Measurements from ENCODE around the gene SLC38A8.

The SLC38A8 gene

DNA sequence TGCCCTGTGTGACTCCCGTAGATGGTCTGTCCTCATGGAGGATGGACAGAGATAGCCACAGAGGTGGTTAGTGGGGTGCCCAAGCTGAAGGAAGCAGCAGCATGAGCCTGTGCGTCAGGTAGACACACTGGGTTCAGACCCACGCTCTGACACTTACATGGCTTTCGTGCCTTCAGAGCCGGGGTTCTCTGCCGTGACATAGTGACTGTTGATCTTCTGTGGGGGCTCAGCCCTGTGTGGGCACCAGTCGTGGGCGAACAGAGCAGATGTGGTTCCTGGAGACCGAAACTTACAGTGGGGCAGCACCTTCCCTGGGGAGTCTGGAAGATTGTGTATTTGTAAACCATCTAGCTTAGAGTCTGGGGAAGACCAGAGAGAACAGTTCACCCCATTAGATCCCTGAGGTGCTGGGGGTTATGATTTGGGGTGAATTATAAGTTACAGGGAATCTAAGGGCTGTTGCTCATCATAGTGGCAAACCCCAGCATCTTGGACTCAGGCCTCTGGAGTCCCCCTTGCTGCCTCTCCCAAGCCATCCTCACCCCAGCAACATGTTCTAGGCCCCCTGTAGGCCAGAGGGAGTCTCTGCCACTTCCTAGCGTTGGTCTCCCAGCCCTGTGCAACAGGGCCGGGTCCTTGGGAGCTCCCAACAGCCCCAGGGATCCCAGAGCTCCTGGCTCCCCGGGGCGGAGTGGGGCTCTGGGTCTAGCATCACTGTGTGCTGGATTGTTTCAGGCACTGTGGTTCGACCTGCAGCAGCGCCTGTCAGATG lies 45.9 kb downstream of the SLC38A8 start:
- no peak for DNase-seq (ENCODE audit: low read depth)

- no peak for DNase-seq (ENCODE audit: low read depth)
These were observed 46.8 kb downstream of the SLC38A8 start for GRCh38 chr16:83995754-83996153.

- no peak for DNase-seq (ENCODE audit: low read depth)
These were observed 47.9 kb downstream of the SLC38A8 start for GRCh38 chr16:83994703-83995102.

DNA sequence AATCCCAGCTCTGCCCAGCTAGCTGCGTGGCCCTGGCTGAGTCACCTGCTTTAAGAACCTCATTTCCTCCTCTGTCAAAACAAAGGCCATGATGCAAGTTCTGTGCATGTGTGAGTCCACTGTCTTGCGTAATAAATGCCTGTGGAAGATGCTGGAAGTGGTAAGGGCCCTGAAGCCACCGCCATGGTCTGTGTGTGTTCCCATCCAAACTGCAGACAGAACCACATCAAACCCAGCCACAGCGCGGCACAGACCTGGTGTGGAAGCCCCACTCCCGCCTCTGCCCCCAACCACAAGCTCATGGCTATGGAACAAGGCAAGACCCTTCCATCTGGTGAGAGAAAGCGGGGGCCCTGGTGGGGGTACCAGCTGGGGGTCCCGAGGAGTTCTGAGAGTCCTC lies 48.5 kb downstream of the SLC38A8 start:
- no peak for DNase-seq (ENCODE audit: low read depth)

GRCh38 chr16:83992624-83993023 lies 50.0 kb downstream of the SLC38A8 start:
- no peak for DNase-seq (ENCODE audit: low read depth)

GRCh38 chr16:83990492-83990891 lies 52.1 kb downstream of the SLC38A8 start:
- no peak for DNase-seq (ENCODE audit: low read depth)

DNA sequence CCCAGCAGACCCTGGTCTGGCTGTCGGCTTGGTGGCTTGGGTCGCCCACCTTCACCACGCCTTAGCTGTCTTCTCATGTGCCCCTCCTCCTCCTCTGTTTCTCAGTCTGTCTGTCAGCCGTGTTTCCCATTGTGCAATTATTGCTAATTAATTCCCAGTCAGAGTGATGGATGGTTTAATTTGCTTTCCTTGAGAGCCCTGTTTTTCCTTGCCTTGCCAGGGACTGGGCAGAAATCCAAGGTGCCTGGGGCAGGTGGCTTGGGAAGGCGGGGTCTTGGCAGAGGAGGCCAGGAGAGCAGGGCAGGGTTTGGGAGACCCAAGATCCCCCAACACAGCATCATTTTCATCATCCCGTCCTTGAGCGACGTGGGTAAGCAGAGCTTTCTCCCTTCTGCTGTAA lies 53.3 kb downstream of the SLC38A8 start:
- DNase-seq (ENCODE audit: low read depth), result no peak

DNA sequence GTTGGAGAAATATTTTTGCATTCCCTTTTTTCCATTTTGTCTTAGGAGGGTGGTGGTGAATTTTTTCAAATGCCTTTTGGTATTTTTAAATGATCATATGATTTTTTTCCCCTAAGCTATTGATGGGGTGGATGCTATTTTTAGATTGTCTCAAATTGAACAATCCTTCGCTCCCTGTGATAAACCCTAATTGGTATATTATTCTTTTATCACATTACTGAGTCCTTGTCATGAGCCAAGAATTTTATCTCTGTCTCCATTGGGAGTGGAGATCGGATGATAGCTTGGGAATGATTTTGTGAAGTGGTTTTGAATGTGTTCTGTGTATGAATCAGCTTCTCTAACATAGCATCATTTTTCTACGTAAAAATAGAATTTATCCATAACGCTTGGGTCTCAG lies 59.1 kb downstream of the SLC38A8 start:
- DNase-seq (ENCODE audit: low read depth), result no peak

DNA sequence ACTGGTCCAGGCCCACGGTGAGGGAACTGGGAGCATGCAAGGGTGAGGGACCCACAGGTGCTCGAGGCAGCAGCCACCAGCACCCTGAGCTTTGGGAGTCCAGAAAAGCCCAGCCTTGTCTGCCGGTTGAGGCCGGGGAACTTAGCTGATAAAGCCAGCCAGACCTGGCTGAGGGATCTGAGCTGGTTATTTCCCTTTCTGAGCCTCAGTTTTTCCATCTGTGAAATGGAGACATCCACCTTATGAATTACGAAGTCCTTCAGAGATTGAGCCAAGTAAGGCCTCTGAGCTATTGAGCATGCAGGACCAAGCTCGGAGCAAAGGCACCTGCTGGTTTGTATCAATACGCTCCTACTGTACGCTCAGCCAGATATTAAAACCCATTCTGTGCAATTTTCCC lies 60.8 kb downstream of the SLC38A8 start:
- DNase-seq (ENCODE audit: low read depth), result no peak

- no peak for DNase-seq (ENCODE audit: low read depth)
These were observed 61.8 kb downstream of the SLC38A8 start for GRCh38 chr16:83980794-83981193.

GRCh38 chr16:83979441-83979840 lies 63.2 kb downstream of the SLC38A8 start:
- DNase-seq (ENCODE audit: low read depth), result no peak

GRCh38 chr16:83978401-83978904 lies 64.1 kb downstream of the SLC38A8 start:
- no peak for DNase-seq (ENCODE audit: low read depth)

DNA sequence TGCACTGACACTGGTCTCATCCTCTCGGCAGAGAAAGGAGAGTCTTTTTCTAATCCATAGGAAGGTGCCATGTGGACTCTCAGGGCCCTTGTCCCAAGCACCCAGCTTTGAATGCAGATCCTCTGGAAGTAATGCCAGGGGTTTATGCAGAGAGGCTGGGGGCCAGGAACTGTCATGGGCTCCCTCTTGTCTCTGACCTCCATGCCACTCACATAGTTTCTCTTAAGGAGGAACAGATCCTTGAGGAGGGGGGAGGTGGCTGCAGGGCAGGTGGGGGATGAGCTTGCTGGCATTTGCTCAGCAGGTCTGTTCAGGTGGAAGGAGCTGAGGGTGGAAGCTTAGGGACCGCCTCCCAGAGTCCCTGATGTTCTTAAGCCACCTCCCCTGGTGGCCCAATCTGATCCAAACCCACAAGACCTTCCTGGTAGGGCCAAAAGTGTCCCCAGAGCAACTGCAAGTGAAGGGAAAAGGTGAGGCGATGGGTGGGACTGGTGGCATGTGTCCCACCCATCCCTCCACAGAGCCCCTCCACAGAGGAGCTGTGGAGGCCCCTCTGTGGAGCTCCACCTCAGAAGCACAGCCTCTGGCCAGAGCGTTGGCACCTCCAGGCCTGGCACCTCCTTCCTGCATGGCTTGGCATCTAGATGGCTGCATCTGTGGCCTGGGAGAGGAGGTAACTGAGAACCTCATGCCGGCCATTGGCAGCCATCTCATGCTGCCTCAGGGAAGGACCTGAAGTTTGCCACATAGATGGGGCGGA lies 65.4 kb downstream of the SLC38A8 start:
- no peak for DNase-seq (ENCODE audit: low read depth)

- no peak for DNase-seq (ENCODE audit: low read depth)
These were observed 66.9 kb downstream of the SLC38A8 start for GRCh38 chr16:83975590-83976260.

DNA sequence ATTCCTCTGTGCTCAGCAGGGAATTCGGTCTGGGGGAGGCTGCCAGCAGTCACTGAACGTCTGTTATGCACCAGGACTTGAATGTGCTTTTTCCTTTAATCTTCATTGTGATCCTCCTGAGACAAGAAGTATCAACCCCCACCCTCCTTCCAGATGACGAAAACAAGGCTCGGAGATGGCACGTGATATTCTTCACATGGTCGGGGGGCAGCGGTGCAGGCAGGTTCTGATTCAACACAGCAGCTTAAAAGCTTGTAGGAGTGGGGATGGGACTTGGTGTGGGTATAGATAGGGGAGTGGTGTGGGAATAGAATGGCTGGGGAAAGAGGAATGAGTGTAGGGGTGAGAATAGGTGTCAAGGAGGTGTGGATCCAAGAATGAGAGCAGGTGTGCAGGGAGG lies 68.1 kb downstream of the SLC38A8 start:
- DNase-seq (ENCODE audit: low read depth), result no peak

DNA sequence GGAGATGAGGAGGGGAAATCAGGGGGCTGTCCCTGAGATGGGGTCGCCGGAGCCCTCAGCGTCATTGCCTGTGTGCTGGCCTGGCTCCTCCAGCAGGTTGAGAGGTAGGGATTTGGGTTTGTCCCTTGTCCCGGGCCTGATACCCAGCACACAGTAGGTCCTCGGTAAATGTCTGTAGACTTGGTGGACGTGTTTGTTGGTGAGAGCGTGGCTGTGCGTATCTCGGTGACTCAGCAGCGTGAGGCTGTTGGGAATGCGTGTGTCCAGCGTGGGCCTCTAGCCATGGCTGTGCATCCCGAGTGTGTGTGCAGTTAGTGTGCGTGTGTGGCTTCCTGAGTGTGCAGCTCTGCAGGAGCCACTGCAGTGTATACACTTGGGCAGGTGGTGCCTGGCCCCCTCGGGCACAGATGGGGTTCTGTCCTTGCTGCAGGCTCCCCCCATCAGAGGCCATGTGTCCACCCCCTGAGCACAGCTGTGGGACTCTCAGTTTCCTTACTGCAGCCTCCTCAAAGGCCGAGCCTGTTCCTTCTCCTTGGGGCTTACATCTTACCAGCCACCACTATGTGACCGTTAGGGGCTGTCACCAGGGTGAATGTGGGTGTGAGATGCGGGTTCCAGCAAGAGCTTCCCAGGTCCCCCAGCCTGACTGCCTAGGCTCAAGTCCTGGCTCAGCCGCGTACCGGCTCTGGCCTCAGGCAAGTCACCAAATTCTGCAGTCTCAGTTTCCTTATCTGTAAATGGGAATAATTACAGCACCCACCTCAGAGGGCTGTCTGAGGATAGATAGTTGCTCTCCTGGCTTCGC lies 68.8 kb downstream of the SLC38A8 start:
- no peak for DNase-seq (ENCODE audit: low read depth)

DNA sequence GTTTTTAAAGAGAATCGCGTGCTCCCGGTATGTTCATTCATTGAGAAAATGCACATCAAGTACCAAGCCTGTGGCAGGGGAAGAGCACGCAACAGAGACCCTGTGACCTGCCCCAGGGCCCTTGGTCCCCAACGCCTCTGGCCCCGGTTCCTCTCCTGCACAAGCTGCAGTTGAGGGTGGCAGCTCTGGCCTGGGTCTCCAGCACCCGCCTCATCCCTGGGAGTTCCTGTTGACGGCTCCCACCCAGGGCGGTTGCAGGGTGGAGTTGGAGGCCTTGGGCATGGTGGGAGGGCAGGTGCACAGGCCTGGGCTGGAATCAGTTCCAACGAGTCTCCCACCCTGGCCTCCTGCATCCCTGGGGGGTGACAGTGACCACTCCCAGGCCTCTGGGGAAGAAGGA lies 69.5 kb downstream of the SLC38A8 start:
- no peak for DNase-seq (ENCODE audit: low read depth)

GRCh38 chr16:83972256-83973008 lies 70.2 kb downstream of the SLC38A8 start:
- DNase-seq (ENCODE audit: low read depth), result no peak

DNA sequence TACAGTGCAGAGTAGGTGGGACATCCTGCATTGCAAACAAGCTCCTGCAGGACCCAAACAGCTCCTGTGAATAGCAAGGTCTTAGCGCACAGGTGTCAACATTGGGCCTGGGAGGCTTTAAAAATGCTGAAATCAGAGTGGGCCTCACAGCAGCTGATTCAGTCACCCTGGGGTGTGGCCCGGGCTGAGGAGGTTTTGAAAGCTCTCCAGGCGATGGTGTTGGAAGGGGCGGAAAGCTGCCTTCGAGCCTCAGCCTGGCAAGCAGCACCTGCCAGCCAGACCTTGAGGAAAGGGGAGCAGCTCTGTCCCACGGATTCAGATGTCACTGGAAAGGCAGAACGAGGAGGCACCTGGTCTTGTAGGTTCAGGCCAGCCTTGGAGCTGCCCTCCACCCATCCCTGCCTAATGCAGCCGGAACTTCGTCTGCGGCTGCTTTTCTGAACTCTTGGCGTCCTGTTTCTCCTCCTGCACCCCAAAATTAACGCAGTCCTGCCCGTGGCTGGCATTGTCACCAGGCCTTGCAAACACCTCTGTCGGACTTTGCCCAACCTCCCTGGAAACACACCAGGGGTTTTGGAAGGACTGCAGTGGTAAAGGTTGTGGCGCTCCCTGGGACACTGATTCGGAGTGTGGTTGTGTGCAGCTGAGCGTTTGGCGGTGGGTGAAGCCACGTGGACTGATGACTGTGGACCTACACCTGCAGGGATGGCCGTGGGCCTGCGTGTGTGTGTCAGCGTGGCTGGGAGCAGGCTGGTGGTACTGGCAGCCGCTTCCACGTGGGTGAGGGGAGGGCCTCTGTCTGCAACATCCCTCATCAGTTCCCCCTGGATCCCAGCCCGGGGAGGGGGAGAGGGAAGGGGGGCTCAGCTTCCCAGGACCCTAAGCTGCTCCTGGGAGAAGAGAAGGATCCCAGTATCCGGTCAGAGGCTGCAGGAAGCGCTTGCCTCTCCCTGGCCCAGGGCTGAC lies 71.1 kb downstream of the SLC38A8 start:
- no peak for DNase-seq (ENCODE audit: low read depth)

- no peak for DNase-seq (ENCODE audit: low read depth)
These were observed 72.2 kb downstream of the SLC38A8 start for GRCh38 chr16:83970430-83970815.

Data from stimulated activated CD8-positive, alpha-beta memory T cell treated with anti-CD3 and anti-CD28 coated beads, Interleukin-12 subunit alpha, Interleukin-12 subunit beta, amount 100 ng/mL, for 1 hour (primary cell).